SK-N-SH (cell line): Measurements from ENCODE around the gene TELO2. TPM values are rescaled to one million over a fixed set of nuclear protein-coding genes. Genes with fewer than 3 reads are reported as not detected.

Source experiments
- CTCF ChIA-PET: fragments of 300-600, 350-600 bp; formaldehyde crosslinking; extraction: SDS; loops from one replicate; lab custom pipeline; 2021; lab: Yijun Ruan, JAX
- POLR2A ChIA-PET: fragments of 350-600 bp; sonication (Branson Sonifier 250); formaldehyde crosslinking; extraction: SDS; loops from one replicate; lab custom pipeline; 2020; ENCODE audit warnings: antibody characterized with exemption, inconsistent platforms; lab: Yijun Ruan, JAX
- DNase-seq: peaks from one replicate; pipeline ENCODE4 v3.0.0; 2012
- H2AFZ ChIP-seq: fragments of 200-600 bp; sonication (generic); 2 replicates; pipeline ENCODE4 v1.8.1; 2016; ENCODE audit warnings: antibody characterized with exemption, mild to moderate bottlenecking, low read depth
- H3F3A ChIP-seq: fragments of 200-600 bp; sonication (generic); replicated peaks from 2 replicates; pipeline ENCODE3; 2016; ENCODE audit warnings: antibody characterized with exemption, mild to moderate bottlenecking; ENCODE audit not compliant: insufficient read depth
- H3K27ac ChIP-seq, 2 experiments: fragments of 200-500 bp in 1 of 2; fragments of 200-600 bp in 1 of 2; sonication (Bioruptor generic) in 1 of 2; sonication (generic), shearing (Covaris generic) in 1 of 2; 2 replicates each; pipeline versions ENCODE4 v1.5.1 to v1.6.1; 2014 to 2016; ENCODE audit warnings: low read depth in 2 of 2, inconsistent platforms in 1 of 2, low read length in 1 of 2, mild to moderate bottlenecking in 1 of 2, mixed read lengths in 1 of 2
- H3K27me3 ChIP-seq: fragments of 200-600 bp; sonication (generic), shearing (Covaris generic); 2 replicates; pipeline ENCODE4 v1.6.1; 2016; ENCODE audit warnings: mixed run types; ENCODE audit not compliant: insufficient read depth
- H3K36me3 ChIP-seq, 2 experiments: fragments of 200-500 bp in 1 of 2; fragments of 200-600 bp in 1 of 2; sonication (Bioruptor generic) in 1 of 2; sonication (generic) in 1 of 2; replicated peaks in 1 of 2; 2 replicates each; pipeline versions ENCODE3 to v1.5.1; 2014 to 2016; ENCODE audit warnings: low read length in 1 of 2, mild to moderate bottlenecking in 1 of 2; ENCODE audit not compliant: insufficient read depth in 2 of 2, control insufficient read depth in 1 of 2
- H3K4me1 ChIP-seq, 2 experiments: fragments of 200-500 bp in 1 of 2; fragments of 200-600 bp in 1 of 2; sonication (Bioruptor generic) in 1 of 2; sonication (generic), shearing (Covaris generic) in 1 of 2; 2 replicates each; pipeline versions ENCODE4 v1.5.1 to v1.6.1; 2014 to 2016; ENCODE audit warnings: low read depth in 1 of 2, low read length in 1 of 2, mixed run types in 1 of 2; ENCODE audit not compliant: insufficient read depth in 2 of 2, control insufficient read depth in 1 of 2
- H3K4me2 ChIP-seq: fragments of 200-600 bp; sonication (generic), shearing (Covaris generic); 2 replicates; pipeline ENCODE4 v1.6.1; 2017; ENCODE audit warnings: mixed run types
- H3K4me3 ChIP-seq, 2 experiments: fragments of 200-500 bp in 1 of 2; fragments of 200-600 bp in 1 of 2; sonication (Bioruptor generic) in 1 of 2; sonication (generic), shearing (Covaris generic) in 1 of 2; 2 replicates each; pipeline versions ENCODE4 v1.5.1 to v1.8.1; 2014 to 2016; ENCODE audit warnings: low read depth in 2 of 2, inconsistent platforms in 1 of 2, low read length in 1 of 2, mild to moderate bottlenecking in 1 of 2, mixed read lengths in 1 of 2, moderate library complexity in 1 of 2
- H3K79me2 ChIP-seq: fragments of 200-600 bp; sonication (generic); 2 replicates; pipeline ENCODE4 v1.8.1; 2017; ENCODE audit warnings: mild to moderate bottlenecking; ENCODE audit not compliant: insufficient read depth
- H3K9ac ChIP-seq: fragments of 200-600 bp; sonication (generic); 2 replicates; pipeline ENCODE4 v1.6.1; 2017; ENCODE audit warnings: mixed run types
- H3K9me2 ChIP-seq: fragments of 200-600 bp; sonication (generic); 2 replicates; pipeline ENCODE4 v1.6.1; 2017; ENCODE audit warnings: mixed run types
- H3K9me3 ChIP-seq: fragments of 200-600 bp; sonication (generic); 2 replicates; pipeline ENCODE4 v1.6.1; 2017; ENCODE audit warnings: mixed run types, mild to moderate bottlenecking, moderate library complexity
- H4K20me1 ChIP-seq: fragments of 200-600 bp; sonication (generic); 2 replicates; pipeline ENCODE4 v1.6.1; 2017; ENCODE audit warnings: mild to moderate bottlenecking, mixed run types; ENCODE audit not compliant: insufficient read depth
- CTCF ChIP-seq: fragments of 200-600 bp; sonication (generic); IDR thresholded peaks from 2 replicates; pipeline ENCODE4 v1.6.1; 2017; ENCODE audit warnings: antibody characterized with exemption, mild to moderate bottlenecking, moderate library complexity
- FOSL2 ChIP-seq: IDR thresholded peaks from 2 replicates; pipeline ENCODE4 v1.4.0; 2012; ENCODE audit warnings: low read depth, mild to moderate bottlenecking, moderate library complexity, borderline replicate concordance
- FOXJ3 ChIP-seq: sonication (generic); formaldehyde crosslinking; IDR thresholded peaks from 2 replicates; pipeline ENCODE4 v1.5.1; 2020; ENCODE audit warnings: mild to moderate bottlenecking, missing genetic modification reagents
- FOXM1 ChIP-seq: IDR thresholded peaks from 2 replicates; pipeline ENCODE4 v1.4.0; 2012; ENCODE audit warnings: low read depth, mild to moderate bottlenecking
- GABPA ChIP-seq: IDR thresholded peaks from 2 replicates; pipeline ENCODE4 v1.4.0; 2012; ENCODE audit warnings: low read depth, mild to moderate bottlenecking
- IRF3 ChIP-seq: fragments of 150-350 bp; IDR thresholded peaks from 2 replicates; pipeline ENCODE4 v1.6.1; 2016; ENCODE audit warnings: mild to moderate bottlenecking, low read depth, low read length
- MEF2A ChIP-seq: IDR thresholded peaks from 2 replicates; pipeline ENCODE4 v1.4.0; 2012; ENCODE audit warnings: low read depth, borderline replicate concordance
- NFIC ChIP-seq: IDR thresholded peaks from 2 replicates; pipeline ENCODE4 v1.4.0; 2012; ENCODE audit warnings: borderline replicate concordance
- POLR2AphosphoS5 ChIP-seq: IDR thresholded peaks from 2 replicates; pipeline ENCODE4 v1.6.1; 2012; ENCODE audit warnings: low read depth, low read length
- TAF1 ChIP-seq: IDR thresholded peaks from 2 replicates; pipeline ENCODE4 v1.6.1; 2012; ENCODE audit warnings: low read depth, mild to moderate bottlenecking, low read length, moderate library complexity, borderline replicate concordance
- USF2 ChIP-seq: fragments of 150-350 bp; IDR thresholded peaks from 2 replicates; pipeline ENCODE4 v1.6.1; 2017; ENCODE audit warnings: antibody characterized with exemption, low read length, low read depth, borderline replicate concordance
- ZBTB33 ChIP-seq: IDR thresholded peaks from 2 replicates; pipeline ENCODE4 v1.4.0; 2012; ENCODE audit warnings: low read depth, borderline replicate concordance
- WGBS: methylation state at CpG from one replicate; pipeline ENCODE4 v1.1.6; 2017; ENCODE audit warnings: low lambda C conversion rate; 5-methylcytosine and 5-hydroxymethylcytosine counted together
- polyA plus RNA-seq, 3 experiments: library from polyadenylated mRNA; depleted of rRNA; stranded (reverse); fragments of >200 nt; gene quantifications; 2 replicates each; pipeline ENCODE4 v1.2.3, GENCODE V29; 2012

The TELO2 gene
- polyA plus RNA-seq, 1 of the 3 experiments (the other 2 are of a cell fraction): 24.2 TPM

GRCh38 chr16:1466054-1466453 lies 27.1 kb upstream of the TELO2 start:
- H3K9me2 ChIP-seq: no peaks in the 10 kb centered on the region
- H3K9me3 ChIP-seq: no peaks in the 10 kb centered on the region
- no peak overlapping the region for H3K4me3 ChIP-seq
- H3K9ac ChIP-seq: no peak overlapping the region
- peaks cover 0 to 6% of the 10 kb centered on the region in 2 experiments for H3K36me3 ChIP-seq
- no peaks in the 10 kb centered on the region; a peak in 1 of 4 replicates for H3K4me1 ChIP-seq
- H3K27ac ChIP-seq: no peak overlapping the region
- TF ChIP-seq FOXJ3 (CRISPR knock-in tag): no peak
- TF ChIP-seq, all 33 proteins: peak for 0
- 97% methylated on average over 8 of the region's 24 CpGs for WGBS
- H3F3A ChIP-seq: no peaks in the 10 kb centered on the region
- H3K27me3 ChIP-seq: no peaks in the 10 kb centered on the region
- no peak overlapping the region for H2AFZ ChIP-seq
- H3K79me2 ChIP-seq: peaks cover 45% of the 10 kb centered on the region; the same call in 1 of the 2 replicates
- H3K4me2 ChIP-seq: no peak overlapping the region
- POLR2A ChIA-PET: no interaction called here
- CTCF ChIA-PET: no interaction called here
- H4K20me1 ChIP-seq: peaks cover 11% of the 10 kb centered on the region; the same call in 1 of the 2 replicates
- no peak for DNase-seq

DNA sequence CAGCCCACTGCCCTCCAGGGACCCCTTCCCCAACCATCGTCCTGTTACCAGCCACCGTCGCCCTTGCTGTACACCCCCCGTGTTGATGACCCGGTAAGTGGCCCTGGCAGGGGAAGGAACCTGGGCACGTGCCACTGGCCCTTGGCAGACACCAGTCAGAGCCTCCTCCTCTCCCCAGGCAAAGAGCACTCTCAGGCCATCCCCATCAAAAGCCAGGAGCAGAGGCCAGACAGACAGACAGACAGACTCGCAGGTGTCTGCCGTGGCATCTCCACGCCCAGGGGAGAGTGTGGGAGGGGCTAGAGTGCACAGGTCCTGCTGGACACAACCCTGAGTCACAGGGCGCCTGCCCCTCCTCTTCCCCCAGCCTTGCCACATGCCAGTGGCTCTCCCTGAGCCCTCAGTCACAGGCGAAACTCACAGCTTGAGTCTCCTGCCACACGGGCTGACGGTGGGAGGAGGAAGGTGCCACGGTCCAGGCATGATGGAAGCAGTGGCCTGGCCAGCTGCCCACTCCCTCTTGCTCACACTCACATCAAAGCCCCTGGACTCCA lies 26.1 kb upstream of the TELO2 start:
- Histone ChIP-seq H4K20me1 (peaks cover 11% of the 10 kb centered on the region; the same call in 1 of the 2 replicates), H3K4me3 (no peak overlapping the region), H3K9ac (no peak overlapping the region), H3K27me3 (no peaks in the 10 kb centered on the region), H3K4me2 (no peak overlapping the region), H3F3A (no peaks in the 10 kb centered on the region), H3K9me2 (no peaks in the 10 kb centered on the region), H3K79me2 (peaks cover 52% of the 10 kb centered on the region; the same call in 1 of the 2 replicates), H3K36me3 (peaks cover 0 to 3% of the 10 kb centered on the region in 2 experiments), H2AFZ (no peak overlapping the region), H3K4me1 (no peaks in the 10 kb centered on the region; a peak in 1 of 4 replicates), H3K27ac (no peak overlapping the region), H3K9me3 (no peaks in the 10 kb centered on the region)
- TF ChIP-seq GABPA (no peak), POLR2AphosphoS5 (no peak), USF2 (no peak), CTCF (no peak), ZBTB33 (no peak), FOXM1 (no peak), IRF3 (no peak), TAF1 (no peak), NFIC (no peak), MEF2A (no peak), FOSL2 (no peak)
- no peak for DNase-seq
- ChIA-PET CTCF (no interaction called here), POLR2A (no interaction called here)
- 100% methylated on average over 6 of the region's 14 CpGs for WGBS
